Astrocyte of the cerebellum (primary cell): Measurements from ENCODE around the gene CZIB.

Experiments used
- DNase-seq: peaks from one replicate; pipeline ENCODE4 v3.0.0-alpha.2; 2011; ENCODE audit warnings: low read depth
- H3K4me3 ChIP-seq: 2 replicates; pipeline ENCODE4 v1.5.1; 2011; ENCODE audit warnings: mild to moderate bottlenecking, low read depth, low read length, moderate library complexity
- in situ Hi-C: cut with HindIII; loops from 2 replicates; pipeline ENCODE4 v1.10.0; 2017; ENCODE audit warnings: low sequenced_read_pairs
- TF ChIP-seq, protein P1 (sequence below): IDR thresholded peaks from 2 replicates; pipeline ENCODE4 v1.5.1; 2012; ENCODE audit warnings: low read length, low read depth, moderate library complexity, mild to moderate bottlenecking; ENCODE audit errors: missing control alignments

CZIB gene

DNA sequence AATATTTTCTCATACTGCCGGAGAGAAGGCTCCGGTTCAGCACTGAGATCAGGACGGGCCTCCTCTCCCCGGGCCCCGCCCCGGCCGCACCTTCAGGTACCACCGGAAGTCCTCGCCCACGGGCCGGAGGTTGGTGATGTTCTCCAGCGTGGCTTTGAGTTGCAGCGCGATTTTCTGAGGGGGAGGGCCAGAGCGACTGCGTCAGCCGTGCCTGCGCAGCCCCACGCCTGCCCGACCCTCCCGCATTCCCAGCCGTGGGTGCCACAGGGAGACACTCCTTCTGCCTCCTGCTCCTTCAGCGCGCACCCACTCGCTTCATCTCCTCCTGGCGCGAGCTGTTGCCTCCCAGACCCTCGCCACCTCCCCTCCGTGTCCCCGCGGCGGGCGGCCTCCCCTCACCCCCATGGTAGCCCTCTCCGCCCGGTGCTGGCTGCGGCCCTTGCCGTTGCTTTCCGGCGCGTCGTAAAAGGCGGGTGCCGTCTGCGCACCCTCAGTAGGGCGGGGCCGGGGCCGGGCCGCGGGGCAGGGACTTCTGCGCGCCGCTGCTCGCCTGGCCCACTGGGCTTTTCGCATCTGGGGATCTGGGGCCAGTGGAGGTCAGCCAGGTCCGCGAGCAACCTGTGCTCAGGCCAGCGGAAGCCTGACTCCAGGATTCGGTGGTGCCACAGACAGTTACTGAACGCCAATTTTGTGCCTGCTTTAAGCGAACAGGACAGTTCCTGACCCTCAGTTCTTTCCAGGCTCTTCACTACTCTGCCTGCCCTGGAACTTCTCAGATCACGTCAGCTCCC, at the start of gene CZIB:
Gene CZIB, minus strand, starts transcription at position 464 of the 791 bp plus-strand sequence. Its CDS starts 59 bp downstream, at position 405.
- TF ChIP-seq, protein P1, sequence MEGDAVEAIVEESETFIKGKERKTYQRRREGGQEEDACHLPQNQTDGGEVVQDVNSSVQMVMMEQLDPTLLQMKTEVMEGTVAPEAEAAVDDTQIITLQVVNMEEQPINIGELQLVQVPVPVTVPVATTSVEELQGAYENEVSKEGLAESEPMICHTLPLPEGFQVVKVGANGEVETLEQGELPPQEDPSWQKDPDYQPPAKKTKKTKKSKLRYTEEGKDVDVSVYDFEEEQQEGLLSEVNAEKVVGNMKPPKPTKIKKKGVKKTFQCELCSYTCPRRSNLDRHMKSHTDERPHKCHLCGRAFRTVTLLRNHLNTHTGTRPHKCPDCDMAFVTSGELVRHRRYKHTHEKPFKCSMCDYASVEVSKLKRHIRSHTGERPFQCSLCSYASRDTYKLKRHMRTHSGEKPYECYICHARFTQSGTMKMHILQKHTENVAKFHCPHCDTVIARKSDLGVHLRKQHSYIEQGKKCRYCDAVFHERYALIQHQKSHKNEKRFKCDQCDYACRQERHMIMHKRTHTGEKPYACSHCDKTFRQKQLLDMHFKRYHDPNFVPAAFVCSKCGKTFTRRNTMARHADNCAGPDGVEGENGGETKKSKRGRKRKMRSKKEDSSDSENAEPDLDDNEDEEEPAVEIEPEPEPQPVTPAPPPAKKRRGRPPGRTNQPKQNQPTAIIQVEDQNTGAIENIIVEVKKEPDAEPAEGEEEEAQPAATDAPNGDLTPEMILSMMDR: no peak
- DNase-seq: peak; percentile 59
- in situ Hi-C loops: no loop called here

DNA sequence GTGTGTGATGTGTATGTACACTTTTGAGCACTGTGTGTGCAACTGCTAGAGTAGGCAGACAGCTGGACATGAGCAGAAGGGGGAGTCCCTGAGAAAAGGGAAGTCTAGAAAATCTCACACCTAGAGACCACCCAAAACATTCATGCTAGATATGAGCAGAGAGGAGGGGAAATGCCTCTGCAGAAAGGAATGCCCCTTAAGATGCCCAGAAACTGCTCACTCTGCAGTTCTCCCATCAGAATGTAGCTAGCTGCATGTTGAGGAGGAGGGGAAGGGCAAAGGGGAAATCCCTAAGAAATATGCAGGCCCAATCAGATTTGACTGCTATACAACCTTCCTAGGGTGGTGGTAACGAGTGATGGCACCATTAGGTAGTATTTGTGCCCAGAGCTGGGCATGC, 49.7 kb upstream of the CZIB start:
- H3K4me3 ChIP-seq: no peak overlapping the region
- in situ Hi-C loops: no loop called here
- TF ChIP-seq, protein P1: no peak
- DNase-seq: no peak

More for the DNA sequence above, at the start of gene CZIB:
- peak within 1 kb of the TSS; percentile 84 for H3K4me3 ChIP-seq

DNA sequence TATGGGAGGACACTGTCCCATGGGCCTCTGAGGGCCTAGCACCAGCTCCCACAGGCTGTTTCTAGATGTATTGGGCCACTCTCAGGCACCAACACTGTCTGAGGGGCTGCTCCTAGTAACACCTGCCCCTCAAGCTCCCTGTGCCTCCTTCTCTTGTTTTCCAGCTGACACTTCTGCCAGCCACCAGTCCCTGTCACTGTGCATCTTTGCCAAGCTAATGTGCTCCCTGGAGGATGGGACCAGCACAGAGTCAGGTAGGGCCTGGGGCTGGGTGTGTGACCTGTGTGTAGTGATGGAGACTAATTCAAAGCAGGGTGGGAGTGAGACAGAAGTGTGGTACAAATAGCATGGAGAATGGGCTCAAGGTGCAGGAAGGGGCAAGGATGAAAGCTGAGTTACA, 47.3 kb upstream of the CZIB start:
- TF ChIP-seq, protein P1: no peak
- in situ Hi-C loops: no loop called here
- H3K4me3 ChIP-seq: no peak overlapping the region
- DNase-seq: no peak

DNA sequence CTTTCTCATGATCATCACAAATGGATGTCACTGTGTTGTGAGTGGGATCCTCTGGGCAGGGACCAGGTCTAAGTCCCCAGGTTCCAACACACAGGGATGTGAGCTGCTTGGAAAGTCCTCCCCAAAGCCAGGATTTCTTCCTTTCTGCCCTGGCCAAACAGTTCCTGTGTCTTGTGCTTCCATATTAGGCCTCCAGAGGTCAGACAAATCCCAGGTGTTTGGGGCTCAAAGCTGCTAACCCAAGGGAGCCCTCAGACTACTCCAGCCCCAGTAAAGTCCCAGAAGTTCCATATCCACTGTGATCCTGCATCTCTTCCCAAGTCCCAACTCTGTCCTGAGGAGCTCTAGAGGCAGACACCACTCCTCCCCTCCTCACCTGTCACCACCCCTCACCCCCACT, 45.6 kb upstream of the CZIB start:
- TF ChIP-seq, protein P1: peak; percentile 51
- no peak overlapping the region for H3K4me3 ChIP-seq
- no peak for DNase-seq
- in situ Hi-C loops: no loop called here

DNA sequence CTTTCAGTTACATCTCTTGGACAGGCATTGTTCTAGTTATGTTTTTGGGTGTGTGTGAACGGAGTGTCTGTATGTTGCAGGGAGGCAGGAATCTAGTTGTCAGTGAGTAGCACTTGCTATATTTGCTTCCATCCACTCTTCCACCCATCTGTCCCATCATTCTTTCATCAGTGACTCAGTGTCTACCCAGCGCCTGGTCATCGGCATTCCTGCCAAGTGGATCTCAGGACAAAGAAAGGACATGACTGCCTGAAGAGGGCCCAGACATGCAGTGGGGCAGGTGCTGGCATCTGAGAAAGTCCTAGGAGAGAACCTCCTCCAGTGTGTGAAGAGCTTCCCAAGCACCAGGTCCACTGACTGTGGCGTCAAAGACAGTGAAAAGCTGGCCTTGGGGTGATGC, 45.1 kb upstream of the CZIB start:
- no peak for DNase-seq
- TF ChIP-seq, protein P1: no peak

DNA sequence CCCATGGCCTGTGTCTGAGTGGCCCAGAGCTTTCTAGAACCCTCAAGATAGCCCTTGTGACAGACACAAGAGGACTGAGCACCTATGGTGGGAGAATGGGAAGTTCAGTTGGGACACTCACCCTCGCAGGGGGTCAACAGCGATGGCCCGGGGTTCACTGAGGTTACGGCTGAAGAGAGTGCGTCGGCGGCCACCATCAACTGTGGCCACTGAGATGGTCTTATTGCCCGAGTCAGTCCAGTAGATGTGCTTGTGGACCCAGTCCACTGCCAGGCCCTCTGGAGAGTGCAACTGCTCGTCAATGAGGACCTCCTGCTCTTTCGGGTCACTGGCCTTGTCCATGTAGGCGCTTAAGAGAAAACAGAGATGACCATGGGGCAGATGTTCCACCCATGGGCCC, 43.6 kb upstream of the CZIB start:
- in situ Hi-C loops: no loop called here
- no peak for DNase-seq
- no peak overlapping the region for H3K4me3 ChIP-seq
- TF ChIP-seq, protein P1: no peak

More for the DNA sequence above, 45.1 kb upstream of the CZIB start:
- in situ Hi-C loops: no loop called here
- no peak overlapping the region for H3K4me3 ChIP-seq

DNA sequence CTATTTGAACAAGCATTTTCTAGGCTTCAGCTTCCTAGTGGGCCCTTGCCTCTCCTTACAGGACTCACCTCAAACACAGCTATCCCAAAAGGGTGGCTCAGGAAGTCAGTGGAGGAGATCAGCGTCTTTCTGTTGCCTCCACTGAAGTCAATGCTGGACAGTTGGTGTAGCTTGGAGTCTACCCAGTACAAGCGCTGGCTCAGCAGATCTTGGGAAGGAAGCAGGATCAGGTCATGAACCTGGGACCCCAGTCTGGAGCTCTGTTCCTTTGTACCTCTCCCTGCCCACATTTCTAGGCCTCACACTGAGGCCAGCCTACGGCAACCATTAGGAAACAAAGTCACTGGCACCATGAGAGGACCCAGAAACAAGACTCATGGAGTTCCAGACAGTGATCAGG, 41.6 kb upstream of the CZIB start:
- TF ChIP-seq, protein P1: no peak
- in situ Hi-C loops: no loop called here
- no peak overlapping the region for H3K4me3 ChIP-seq
- DNase-seq: no peak
